Measurements from ENCODE around the gene LRP1-AS.

Gene LRP1-AS

GRCh38 chr12:57095440-57095839 lies 52.0 kb downstream of the LRP1-AS start:
- DNase-seq, result no peak
